Neuron (in vitro differentiated cells): ENCODE results near the gene PPP1R9A.

Source experiments
- H2AFZ ChIP-seq: one replicate; pipeline ENCODE4 v1.6.1; 2013; ENCODE audit warnings: low read depth, mild to moderate bottlenecking, inconsistent platforms, low read length, moderate library complexity
- H3K27me3 ChIP-seq: one replicate; pipeline ENCODE4 v1.6.1; 2013; ENCODE audit warnings: low read length; ENCODE audit not compliant: insufficient read depth
- H3K36me3 ChIP-seq: one replicate; pipeline ENCODE4 v1.6.1; 2013; ENCODE audit warnings: low read length; ENCODE audit not compliant: insufficient read depth
- H3K4me1 ChIP-seq: one replicate; pipeline ENCODE4 v1.6.1; 2013; ENCODE audit warnings: low read length; ENCODE audit not compliant: insufficient read depth
- H3K4me3 ChIP-seq: 2 replicates; pipeline ENCODE4 v1.5.1; 2013; ENCODE audit warnings: mild to moderate bottlenecking, low read length, moderate library complexity
- H3K9me3 ChIP-seq: one replicate; pipeline ENCODE4 v1.6.1; 2013; ENCODE audit warnings: low read length

PPP1R9A gene

DNA sequence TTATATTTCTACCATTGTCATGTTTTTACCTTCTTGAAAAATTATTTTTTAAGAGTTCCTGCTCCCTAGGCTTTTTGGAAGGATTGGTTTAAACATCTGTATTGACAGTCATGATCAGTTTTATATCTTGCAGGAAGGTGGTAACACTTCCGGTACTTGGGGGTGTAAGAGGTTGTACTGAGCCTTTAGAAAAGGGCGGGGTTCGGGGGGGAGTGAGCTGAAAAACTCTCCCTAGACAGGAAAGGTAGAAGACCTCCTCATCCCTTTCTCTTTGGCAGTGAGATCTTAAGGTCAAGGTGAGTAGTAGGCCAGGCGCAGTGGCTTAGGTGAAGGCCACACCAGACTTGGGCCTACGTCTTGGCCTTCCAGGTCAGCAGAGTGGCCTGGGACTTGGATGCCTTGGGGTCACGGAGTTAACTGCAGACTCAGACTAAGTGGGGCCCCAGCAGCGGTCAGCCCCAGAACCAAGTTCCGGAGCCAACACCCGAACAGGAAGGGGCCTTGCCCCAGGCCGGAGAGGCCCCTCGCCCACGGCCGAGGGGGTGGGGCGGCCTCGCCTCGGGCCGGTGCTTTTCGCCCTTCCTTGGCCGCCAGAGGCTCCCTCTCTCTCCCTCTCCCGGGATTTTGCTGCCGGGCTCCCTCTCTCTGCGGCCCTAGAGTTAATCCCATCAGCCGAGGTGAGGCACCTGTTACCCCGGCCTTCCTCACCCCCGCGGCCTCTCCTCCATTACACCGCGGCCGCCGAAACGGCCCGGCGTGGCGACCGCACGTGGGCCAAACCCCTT is at the start of gene PPP1R9A:
TSS of gene PPP1R9A (plus strand) at position 569 of the 785 bp plus-strand sequence. CDS start 2,520 bp downstream, outside the sequence.
- Histone ChIP-seq H2AFZ (peak within 1 kb of the TSS; percentile 85), H3K36me3 (no peaks in the 10 kb centered on the region), H3K27me3 (no peaks in the 10 kb centered on the region), H3K4me1 (peaks cover 20% of the 10 kb centered on the region), H3K4me3 (peak within 1 kb of the TSS; percentile 59), H3K9me3 (no peaks in the 10 kb centered on the region)

DNA sequence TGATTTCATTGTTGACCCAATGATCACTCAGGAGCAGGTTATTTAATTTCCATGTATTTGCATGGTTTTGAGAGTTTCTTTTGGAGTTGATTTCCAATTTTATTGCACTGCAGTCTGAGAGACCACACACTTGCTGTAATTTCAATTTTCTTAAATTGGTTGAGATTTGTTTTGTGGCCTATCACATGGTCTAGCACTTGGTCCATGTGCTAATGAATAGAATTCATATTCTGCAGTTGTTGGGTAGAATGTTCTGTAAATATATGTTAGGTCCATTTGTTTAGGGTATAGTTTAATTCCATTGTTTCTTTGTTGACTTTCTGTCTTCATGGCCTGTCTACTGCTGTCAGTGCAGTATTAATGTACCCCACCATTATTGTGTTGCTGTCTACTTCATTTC is 36.3 kb upstream of the PPP1R9A start:
- Histone ChIP-seq H3K27me3 (no peaks in the 10 kb centered on the region), H3K36me3 (no peaks in the 10 kb centered on the region), H2AFZ (no peak overlapping the region), H3K4me1 (peaks cover 2% of the 10 kb centered on the region), H3K9me3 (no peaks in the 10 kb centered on the region), H3K4me3 (no peak overlapping the region)

DNA sequence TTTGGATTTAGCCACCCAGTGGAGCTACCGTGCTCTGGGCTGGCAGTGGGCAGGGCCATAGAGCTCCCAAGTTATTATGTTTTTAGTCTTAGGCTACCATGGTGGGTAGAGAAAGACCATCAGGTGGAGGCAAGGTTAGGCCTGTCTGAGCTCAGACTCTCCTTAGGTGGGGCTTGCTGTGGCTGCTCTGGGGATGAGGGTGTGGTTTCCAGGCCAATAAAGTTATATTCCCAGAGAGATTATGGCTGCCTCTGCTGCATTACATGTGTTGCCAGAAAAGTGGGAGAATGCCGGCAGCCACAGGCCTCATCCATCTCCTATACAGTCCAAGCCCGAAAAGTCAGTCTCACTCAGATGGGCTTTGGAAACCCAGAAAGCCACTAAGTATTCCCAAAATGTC is 34.2 kb upstream of the PPP1R9A start:
- no peaks in the 10 kb centered on the region for H3K36me3 ChIP-seq
- no peak overlapping the region for H2AFZ ChIP-seq
- H3K4me3 ChIP-seq = no peak overlapping the region
- no peaks in the 10 kb centered on the region for H3K27me3 ChIP-seq
- peaks cover 2% of the 10 kb centered on the region for H3K9me3 ChIP-seq
- peaks cover 2% of the 10 kb centered on the region for H3K4me1 ChIP-seq

DNA sequence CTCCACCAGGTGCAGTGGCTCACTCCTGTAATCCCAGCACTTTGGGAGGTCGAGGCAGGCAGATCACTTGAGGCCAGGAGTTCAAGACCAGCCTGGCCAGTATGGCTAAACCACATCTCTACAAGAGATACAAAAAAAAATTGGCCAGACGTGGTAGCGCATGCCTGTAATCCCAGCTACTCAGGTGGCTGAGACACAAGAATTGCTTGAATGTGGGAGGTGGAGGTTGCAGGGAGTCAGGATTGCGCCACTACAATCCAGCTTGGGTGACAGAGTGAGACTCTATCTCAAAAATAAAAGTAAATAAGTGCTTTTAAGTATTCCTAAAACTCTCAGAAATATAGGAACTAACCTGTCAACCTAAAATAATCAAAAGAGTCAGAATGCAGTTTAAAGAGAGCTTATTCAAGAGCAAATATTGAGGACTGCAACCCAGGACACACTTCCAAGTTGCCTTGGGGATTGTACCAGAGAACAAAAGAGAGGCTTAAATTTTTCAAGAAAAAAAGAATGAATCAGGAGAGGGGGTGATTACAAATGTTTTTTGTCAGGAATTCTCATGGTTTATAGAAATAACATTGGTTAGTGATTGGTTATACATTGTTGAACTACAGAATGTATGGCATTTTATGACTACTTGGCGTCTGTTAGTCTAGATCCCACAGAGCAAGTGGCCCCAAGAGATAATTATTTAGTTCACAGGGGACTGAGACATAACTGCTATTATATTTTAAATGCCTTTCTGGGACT is 33.2 kb upstream of the PPP1R9A start:
- Histone ChIP-seq H3K27me3 (no peaks in the 10 kb centered on the region), H3K4me3 (no peak overlapping the region), H2AFZ (no peak overlapping the region), H3K36me3 (no peaks in the 10 kb centered on the region), H3K4me1 (peaks cover 2% of the 10 kb centered on the region), H3K9me3 (peaks cover 7% of the 10 kb centered on the region)

DNA sequence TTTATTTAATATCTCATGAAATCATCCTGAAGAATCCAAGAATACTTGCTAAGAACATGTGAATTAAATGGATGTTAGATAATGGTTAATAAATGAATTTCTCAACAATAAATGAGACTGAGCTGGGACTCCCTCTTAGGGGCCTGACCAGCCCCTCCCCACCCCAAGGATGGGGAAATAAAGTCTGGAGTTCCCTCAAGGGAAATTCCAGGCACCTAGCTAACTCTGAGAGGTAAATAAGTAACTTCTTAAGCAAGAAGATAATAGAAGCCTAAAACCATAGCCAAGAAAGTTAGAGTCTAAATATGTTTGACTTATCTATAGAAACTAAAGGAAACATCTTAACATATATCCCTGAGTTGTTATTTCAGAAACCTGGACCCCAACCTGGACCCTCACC is 32.2 kb upstream of the PPP1R9A start:
- H3K4me1 ChIP-seq = peaks cover 2% of the 10 kb centered on the region
- H3K36me3 ChIP-seq = no peaks in the 10 kb centered on the region
- H3K9me3 ChIP-seq = peaks cover 8% of the 10 kb centered on the region
- no peak overlapping the region for H3K4me3 ChIP-seq
- no peaks in the 10 kb centered on the region for H3K27me3 ChIP-seq
- no peak overlapping the region for H2AFZ ChIP-seq

DNA sequence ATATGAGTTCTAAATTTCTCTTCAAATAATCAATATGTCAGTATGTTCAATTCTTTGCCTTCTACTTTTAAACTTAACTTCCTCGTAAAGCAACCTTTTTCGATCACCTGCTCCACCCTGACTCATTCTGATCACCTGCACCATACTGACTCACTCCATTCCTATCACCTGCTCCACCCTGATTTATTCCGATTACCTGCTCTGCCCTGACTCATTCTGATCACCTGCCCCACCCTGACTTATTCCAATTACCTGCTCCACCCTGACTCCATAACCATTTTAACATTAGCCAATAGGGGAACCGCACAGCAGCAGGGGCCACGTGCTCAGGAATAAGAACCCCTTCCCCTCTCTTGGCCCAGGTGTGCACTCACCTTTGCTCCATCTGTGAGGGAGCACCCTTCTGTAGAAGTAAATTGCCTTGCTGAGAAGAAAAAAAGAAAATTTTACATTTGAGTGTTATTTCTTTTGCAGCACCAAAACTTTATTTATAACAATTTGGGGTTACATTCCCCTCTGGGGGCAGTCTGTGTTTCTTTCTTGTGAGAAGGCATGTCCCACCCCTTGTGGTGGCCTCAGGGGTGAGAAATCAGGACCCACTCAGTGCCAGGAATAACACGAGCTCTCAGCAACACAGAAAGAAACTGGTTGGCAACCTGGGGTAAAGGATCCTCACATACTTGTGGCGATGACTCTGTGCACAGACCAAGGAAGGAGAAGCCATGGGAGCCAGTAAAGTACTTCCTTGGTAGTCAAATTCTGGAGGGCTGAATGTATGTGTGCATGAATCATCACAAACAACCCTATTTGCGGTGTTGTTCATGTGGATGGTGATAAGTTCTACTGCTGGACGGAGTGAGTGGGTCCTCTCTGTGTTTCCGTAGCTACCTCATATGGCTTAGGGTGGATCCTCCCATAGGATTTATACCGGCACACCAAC is 29.4 kb upstream of the PPP1R9A start:
- H3K4me1 ChIP-seq = peaks cover 2% of the 10 kb centered on the region
- H3K36me3 ChIP-seq = no peaks in the 10 kb centered on the region
- H3K4me3 ChIP-seq = no peak overlapping the region
- H2AFZ ChIP-seq = no peak overlapping the region
- H3K27me3 ChIP-seq = no peaks in the 10 kb centered on the region
- peaks cover 8% of the 10 kb centered on the region for H3K9me3 ChIP-seq

DNA sequence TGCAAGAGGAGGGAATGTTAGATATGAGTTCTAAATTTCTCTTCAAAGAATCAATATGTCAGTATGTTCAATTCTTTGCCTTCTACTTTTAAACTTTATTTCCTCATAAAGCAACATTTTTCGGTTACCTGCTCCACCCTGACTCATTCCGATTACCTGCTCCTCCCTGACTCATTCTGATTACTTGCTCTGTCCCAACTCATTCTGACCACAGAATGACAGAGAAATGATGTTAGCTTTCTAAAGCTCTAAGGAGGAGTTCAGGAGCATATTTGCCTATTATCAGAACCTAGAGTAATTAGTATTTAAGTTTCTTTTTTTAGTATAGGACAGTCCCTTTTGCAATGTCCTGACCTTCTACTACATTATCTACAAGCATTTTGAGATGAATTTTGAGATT is 24.5 kb upstream of the PPP1R9A start:
- no peaks in the 10 kb centered on the region for H3K36me3 ChIP-seq
- peaks cover 9% of the 10 kb centered on the region for H3K4me1 ChIP-seq
- H3K27me3 ChIP-seq = no peaks in the 10 kb centered on the region
- H3K9me3 ChIP-seq = peaks cover 6% of the 10 kb centered on the region
- no peak overlapping the region for H3K4me3 ChIP-seq
- no peak overlapping the region for H2AFZ ChIP-seq

DNA sequence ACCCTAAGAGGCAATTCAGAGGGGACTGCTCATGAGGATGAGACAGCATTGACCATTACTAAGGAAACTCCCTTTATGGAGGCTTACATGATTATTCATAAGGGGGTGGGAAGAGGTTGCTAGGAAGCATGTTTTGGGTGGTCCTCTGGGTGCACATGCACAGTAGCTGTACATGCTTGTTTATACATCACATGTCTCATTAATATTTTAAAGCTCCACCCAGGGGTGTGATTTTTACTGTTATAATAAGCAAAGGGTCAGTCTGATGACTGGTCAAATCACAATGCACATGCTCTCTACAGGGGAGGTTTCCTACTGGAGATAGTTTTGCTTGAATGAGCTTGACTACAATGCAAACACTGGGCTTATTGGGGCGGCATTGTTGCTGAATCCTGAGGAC is 23.8 kb upstream of the PPP1R9A start:
- no peak overlapping the region for H2AFZ ChIP-seq
- no peaks in the 10 kb centered on the region for H3K27me3 ChIP-seq
- no peaks in the 10 kb centered on the region for H3K36me3 ChIP-seq
- peaks cover 9% of the 10 kb centered on the region for H3K4me1 ChIP-seq
- no peak overlapping the region for H3K4me3 ChIP-seq
- H3K9me3 ChIP-seq = peaks cover 2% of the 10 kb centered on the region

DNA sequence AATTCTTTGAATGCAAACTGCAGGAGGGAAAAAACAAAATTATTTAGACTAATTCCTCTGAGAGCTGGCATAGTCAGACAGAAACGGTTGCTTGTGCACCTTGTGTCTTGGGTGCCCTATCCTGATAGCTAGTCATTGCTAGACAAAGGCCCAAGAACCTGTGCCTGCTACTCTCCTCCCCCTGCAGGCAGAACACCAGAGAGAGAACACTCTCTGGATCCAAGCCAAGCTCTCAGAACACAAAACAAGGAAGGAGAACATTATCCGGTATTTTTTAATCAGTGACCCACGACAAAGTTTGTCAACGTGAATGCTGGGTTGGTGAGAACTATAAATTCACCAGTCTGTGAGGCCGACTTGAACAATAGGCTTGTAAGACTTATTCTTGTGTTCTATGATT is 18.8 kb upstream of the PPP1R9A start:
- no peaks in the 10 kb centered on the region for H3K36me3 ChIP-seq
- H3K27me3 ChIP-seq = no peaks in the 10 kb centered on the region
- peaks cover 4% of the 10 kb centered on the region for H3K4me1 ChIP-seq
- H3K4me3 ChIP-seq = no peak overlapping the region
- no peak overlapping the region for H2AFZ ChIP-seq
- no peaks in the 10 kb centered on the region for H3K9me3 ChIP-seq

DNA sequence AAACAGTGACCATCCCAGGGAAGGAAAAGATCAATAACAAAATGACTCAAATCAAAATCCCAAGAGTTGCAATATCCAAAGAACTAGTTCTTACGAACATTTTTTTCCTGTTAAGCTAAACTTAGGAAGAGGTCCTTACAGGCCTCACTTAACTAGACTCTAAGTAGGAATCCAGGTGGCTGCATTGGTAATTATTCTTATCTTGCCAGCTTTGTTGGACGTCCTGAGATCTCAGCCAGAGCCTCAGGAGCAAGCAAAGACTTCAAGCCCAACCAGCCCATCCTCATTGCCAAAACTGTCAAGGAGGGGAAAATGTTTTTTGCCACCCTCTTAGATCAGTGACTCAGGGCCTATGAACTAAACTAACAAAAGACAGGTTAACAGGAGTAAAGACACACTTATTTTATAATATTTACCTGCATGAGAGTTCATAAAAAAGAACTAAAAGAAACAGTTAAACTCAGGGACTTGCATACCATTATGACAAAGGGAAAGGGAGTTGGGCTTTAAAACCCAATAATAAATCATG is 18.3 kb upstream of the PPP1R9A start:
- no peaks in the 10 kb centered on the region for H3K36me3 ChIP-seq

DNA sequence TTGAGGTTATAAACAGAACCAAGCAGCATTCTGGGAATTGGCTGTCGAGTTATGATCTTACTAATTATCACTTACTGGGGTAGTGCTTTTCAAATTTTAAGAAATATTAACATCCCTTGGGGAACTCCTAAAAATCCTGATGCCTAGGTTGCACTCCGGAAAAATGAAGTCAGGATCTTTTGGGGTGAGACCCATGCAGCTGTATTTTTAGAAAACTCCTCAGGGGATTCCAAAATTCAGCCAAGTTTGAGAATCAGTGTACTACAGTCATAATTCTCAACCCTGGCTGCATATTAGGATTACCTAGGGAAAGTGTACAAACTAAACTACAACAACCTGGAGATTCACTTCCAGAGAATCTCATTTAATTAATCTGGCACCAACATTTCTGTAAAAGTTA is 17.2 kb upstream of the PPP1R9A start:
- Histone ChIP-seq H3K36me3 (no peaks in the 10 kb centered on the region), H3K27me3 (no peaks in the 10 kb centered on the region), H2AFZ (no peak overlapping the region), H3K9me3 (no peaks in the 10 kb centered on the region), H3K4me3 (no peak overlapping the region), H3K4me1 (no peaks in the 10 kb centered on the region)

More for the DNA sequence above, 18.3 kb upstream of the PPP1R9A start:
- no peaks in the 10 kb centered on the region for H3K27me3 ChIP-seq
- H3K9me3 ChIP-seq = no peaks in the 10 kb centered on the region
- no peaks in the 10 kb centered on the region for H3K4me1 ChIP-seq
- no peak overlapping the region for H2AFZ ChIP-seq
- no peak overlapping the region for H3K4me3 ChIP-seq

DNA sequence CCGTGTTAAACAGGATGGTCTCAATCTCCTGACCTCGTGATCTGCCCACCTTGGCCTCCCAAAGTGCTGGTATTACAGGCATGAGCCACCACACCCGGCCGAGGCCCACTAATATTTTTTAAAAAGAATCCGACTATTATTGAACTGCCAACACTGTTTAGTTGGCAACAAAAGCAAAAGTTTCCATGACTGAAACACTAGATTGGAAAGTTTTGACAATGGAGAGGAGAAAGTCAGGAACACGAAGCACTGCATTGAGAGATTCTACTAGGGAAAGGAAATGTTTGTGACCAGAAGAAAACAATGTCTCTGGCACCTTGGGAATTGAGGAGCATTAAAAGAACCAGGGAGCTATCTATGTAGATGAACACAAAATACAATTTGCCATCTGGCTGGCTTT is 13.7 kb upstream of the PPP1R9A start:
- Histone ChIP-seq H3K27me3 (no peaks in the 10 kb centered on the region), H3K4me1 (peaks cover 2% of the 10 kb centered on the region), H3K36me3 (no peaks in the 10 kb centered on the region), H3K9me3 (no peaks in the 10 kb centered on the region), H3K4me3 (no peak overlapping the region), H2AFZ (no peak overlapping the region)
